A375 (cell line): ENCODE data around the gene AP3S1. TPM values are rescaled to one million over a fixed set of nuclear protein-coding genes. Genes with fewer than 3 reads are reported as not detected.

ENCODE experiments used
- total RNA-seq: library from RNA; depleted of rRNA; stranded (reverse); fragments of >200 nt; shearing (Covaris generic); gene quantifications from 2 replicates; pipeline ENCODE4 v1.2.3, GENCODE V29; 2014; rRNA removed

The AP3S1 gene
- total RNA-seq = 148 and 180 TPM in 2 replicates

GRCh38 chr5:115841382-115842088 is at the start of gene AP3S1, which contains the start of gene ATG12:
AP3S1 (plus strand) TSS chr5:115841935; CDS start chr5:115842038, 103 bp downstream.
ATG12 (minus strand) TSS chr5:115841565; CDS start chr5:115841552, 13 bp downstream.

GRCh38 chr5:115816226-115817081 is 25.3 kb upstream of the AP3S1 start, which contains the start of gene CDO1:
CDO1 (minus strand) TSS chr5:115816659; CDS start chr5:115816397, 262 bp downstream.

GRCh38 chr5:115962239-115962564 is 120.5 kb downstream of the AP3S1 start, which contains the start of gene LVRN:
LVRN (plus strand) TSS chr5:115962475; CDS start chr5:115962618, 143 bp downstream.

Other genes starting within 250 kb of the AP3S1 start
- 2.3 TPM in 2 replicates for gene TICAM2, start 239.5 kb upstream of the AP3S1 start, total RNA-seq
- 182 and 246 TPM in 2 replicates for gene TMED7, start 215.9 kb upstream of the AP3S1 start, total RNA-seq
- 0.98 and 3.0 TPM in 2 replicates for gene CDO1, start 25.3 kb upstream of the AP3S1 start, total RNA-seq
- 36.4 and 42.0 TPM in 2 replicates for gene ATG12, start 370 bp upstream of the AP3S1 start, total RNA-seq
- 0.08 TPM in 1 of 2 replicates, not detected in the other for gene LVRN, start 120.5 kb downstream of the AP3S1 start, total RNA-seq
- gene ARL14EPL, start 190.5 kb downstream of the AP3S1 start, total RNA-seq = 2.3 and 4.6 TPM in 2 replicates
- gene COMMD10, start 243.1 kb downstream of the AP3S1 start, total RNA-seq = 28.1 and 30.5 TPM in 2 replicates